ENCODE results near the gene DENND1A.

GRCh38 chr9:123346826-123347225 is 583.1 kb downstream of the DENND1A start:
- TF ChIP-seq POLR2AphosphoS5 (IDR thresholded peaks at IDR 0.05): no peak
- TF ChIP-seq, protein P1, sequence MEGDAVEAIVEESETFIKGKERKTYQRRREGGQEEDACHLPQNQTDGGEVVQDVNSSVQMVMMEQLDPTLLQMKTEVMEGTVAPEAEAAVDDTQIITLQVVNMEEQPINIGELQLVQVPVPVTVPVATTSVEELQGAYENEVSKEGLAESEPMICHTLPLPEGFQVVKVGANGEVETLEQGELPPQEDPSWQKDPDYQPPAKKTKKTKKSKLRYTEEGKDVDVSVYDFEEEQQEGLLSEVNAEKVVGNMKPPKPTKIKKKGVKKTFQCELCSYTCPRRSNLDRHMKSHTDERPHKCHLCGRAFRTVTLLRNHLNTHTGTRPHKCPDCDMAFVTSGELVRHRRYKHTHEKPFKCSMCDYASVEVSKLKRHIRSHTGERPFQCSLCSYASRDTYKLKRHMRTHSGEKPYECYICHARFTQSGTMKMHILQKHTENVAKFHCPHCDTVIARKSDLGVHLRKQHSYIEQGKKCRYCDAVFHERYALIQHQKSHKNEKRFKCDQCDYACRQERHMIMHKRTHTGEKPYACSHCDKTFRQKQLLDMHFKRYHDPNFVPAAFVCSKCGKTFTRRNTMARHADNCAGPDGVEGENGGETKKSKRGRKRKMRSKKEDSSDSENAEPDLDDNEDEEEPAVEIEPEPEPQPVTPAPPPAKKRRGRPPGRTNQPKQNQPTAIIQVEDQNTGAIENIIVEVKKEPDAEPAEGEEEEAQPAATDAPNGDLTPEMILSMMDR (IDR thresholded peaks at IDR 0.05): no peak
